ENCODE measurements around the gene LIMA1.

LIMA1 gene

GRCh38 chr12:50127546-50127945 lies 155.8 kb downstream of the LIMA1 start:
- Histone ChIP-seq H3K27me3 (ENCODE audit: insufficient read depth, low read length, poor library complexity) (no peaks in the 10 kb centered on the region), H3K79me2 (ENCODE audit: insufficient read depth, low read length) (0 out of 2 replicates have a peak, but pooled peaks cover 2% of the 10 kb centered on the region), H3K9ac (ENCODE audit: low read depth, low read length) (no peak overlapping the region), H2AFZ (ENCODE audit: low read depth, low read length) (no peak overlapping the region), H3K4me3 (ENCODE audit: low read depth in 1 of 2, low read length in 2 of 2) (no peak overlapping the region), H3K4me2 (ENCODE audit: insufficient read depth, low read length) (no peak overlapping the region), H4K20me1 (ENCODE audit: insufficient read depth, low read length) (0 out of 2 replicates have a peak, but pooled peaks cover 2% of the 10 kb centered on the region), H3K4me1 (ENCODE audit: insufficient read depth, low read length) (no peaks in the 10 kb centered on the region), H3K9me3 (ENCODE audit: insufficient read depth, low read length, severe bottlenecking) (no peaks in the 10 kb centered on the region), H3K27ac (ENCODE audit: low read length) (no peak overlapping the region; the same call in 1 of the 2 replicates), H3K36me3 (ENCODE audit: insufficient read depth, low read length) (peaks cover 70% of the 10 kb centered on the region)
- ATAC-seq (ENCODE audit: insufficient read depth, low read depth) = no peak
- no peak for DNase-seq
- no peak for TF ChIP-seq EZH2 (IDR thresholded peaks at IDR 0.05; ENCODE audit: borderline replicate concordance, low read depth, low read length, severe bottlenecking)
- no peak for TF ChIP-seq CTCF (IDR thresholded peaks at IDR 0.05; ENCODE audit: borderline replicate concordance, extremely low read depth, low read length, poor library complexity, severe bottlenecking)

Data from DND-41 (cell line).